Spleen (tissue), 7 donors: ENCODE measurements around the gene TFAP2C.

ENCODE experiments used
- CTCF ChIP-seq, 11 experiments: fragments of 200-600 bp in 7 of 11; fragments of 450-650 bp in 4 of 11; sonication (generic) in 4 of 11; IDR thresholded peaks in 8 of 11; conservative IDR thresholded peaks in 3 of 11; 1 replicate in 7 of 11; 2 replicates in 4 of 11; pipeline versions ENCODE4 v1.4.0 to v1.8.0; 2016 to 2021; ENCODE audit warnings: antibody characterized with exemption in 11 of 11, inconsistent platforms in 4 of 11, mild to moderate bottlenecking in 1 of 11
- POLR2A ChIP-seq, 3 donors: fragments of 450-650 bp; IDR thresholded peaks; one replicate each; pipeline ENCODE4 v1.5.1; 2017; ENCODE audit warnings: antibody characterized with exemption in 3 of 3, mild to moderate bottlenecking in 1 of 3
- POLR2AphosphoS5 ChIP-seq, 3 donors: sonication (generic); formaldehyde crosslinking; IDR thresholded peaks; one replicate each; pipeline ENCODE4 v1.5.1; 2017; ENCODE audit warnings: antibody characterized with exemption in 3 of 3
- donor health status: DM: no; HTN: no; CAD: no; lungs with moderate emphysema.
- donor health status: DM: no; HTN: no; CAD: no.
- donor health status: DM: no; HTN: no; CAD: no.

- TF ChIP-seq POLR2AphosphoS5 (IDR thresholded peaks at IDR 0.05) (no peak), CTCF (IDR thresholded peaks at IDR 0.05 in 8 of 11, conservative IDR thresholded peaks at IDR 0.05 in 3 of 11) (no peak), POLR2A (IDR thresholded peaks at IDR 0.05) (no peak)
Measured at GRCh38 chr20:56630086-56630493, 984 bp downstream of the TFAP2C start.
